HCT116 (cell line): Measurements from ENCODE around the gene ASIC3.

ENCODE experiments used
- CEBPB ChIP-seq: IDR thresholded peaks from 2 replicates; pipeline ENCODE4 v1.6.1; 2012; ENCODE audit warnings: low read depth
- CTCF ChIP-seq, 3 experiments: fragments of 200-600 bp in 1 of 3; sonication (generic) in 1 of 3; IDR thresholded peaks in 2 of 3; conservative IDR thresholded peaks in 1 of 3; 2 replicates each; pipeline ENCODE4 v1.5.1; 2012 to 2017; ENCODE audit warnings: low read depth in 2 of 3, low read length in 2 of 3, antibody characterized with exemption in 1 of 3, borderline replicate concordance in 1 of 3, control low read depth in 1 of 3, mild to moderate bottlenecking in 1 of 3, mixed read lengths in 1 of 3, mixed run types in 1 of 3, moderate library complexity in 1 of 3; ENCODE audit not compliant: insufficient read depth in 1 of 3
- EGR1 ChIP-seq: IDR thresholded peaks from 2 replicates; pipeline ENCODE4 v1.6.1; 2012; ENCODE audit warnings: low read depth
- ELF1 ChIP-seq: IDR thresholded peaks from 2 replicates; pipeline ENCODE4 v1.6.1; 2012; ENCODE audit warnings: low read depth, borderline replicate concordance
- EZH2 ChIP-seq: fragments of 200-600 bp; sonication (generic); IDR thresholded peaks from 2 replicates; pipeline ENCODE4 v1.6.1; 2017; ENCODE audit warnings: antibody characterized with exemption, mixed run types
- EZH2phosphoT487 ChIP-seq: fragments of 200-600 bp; IDR thresholded peaks from 2 replicates; pipeline ENCODE4 v1.6.1; 2018; ENCODE audit warnings: antibody characterized with exemption, borderline replicate concordance
- POLR2A ChIP-seq: IDR thresholded peaks from 2 replicates; pipeline ENCODE4 v1.7.0; 2011; ENCODE audit warnings: borderline replicate concordance; ENCODE audit not compliant: insufficient read depth, insufficient read length; ENCODE audit errors: extremely low read depth
- POLR2AphosphoS5 ChIP-seq: IDR thresholded peaks from 2 replicates; pipeline ENCODE4 v1.6.1; 2011; ENCODE audit warnings: mild to moderate bottlenecking, low read depth, low read length, moderate library complexity
- RAD21 ChIP-seq: IDR thresholded peaks from 2 replicates; pipeline ENCODE4 v1.6.1; 2012; ENCODE audit warnings: low read depth, mild to moderate bottlenecking
- YY1 ChIP-seq: IDR thresholded peaks from 2 replicates; pipeline ENCODE4 v1.6.1; 2011; ENCODE audit warnings: low read length, low read depth, moderate library complexity, mild to moderate bottlenecking; ENCODE audit not compliant: insufficient replicate concordance; ENCODE audit errors: extremely low read depth
- ZNF274 ChIP-seq: fragments of 200-500 bp; sonication (Bioruptor generic); IDR thresholded peaks from 2 replicates; pipeline ENCODE4 v1.6.1; 2014; ENCODE audit warnings: mild to moderate bottlenecking, low read depth, low read length, inconsistent platforms

- TF ChIP-seq CTCF (IDR thresholded peaks at IDR 0.05 in 2 of 3, conservative IDR thresholded peaks at IDR 0.05 in 1 of 3; ENCODE audit: borderline replicate concordance in 1 of 3, insufficient read depth in 1 of 3, low read depth in 2 of 3, low read length in 2 of 3) (no peak), POLR2AphosphoS5 (no peak), EGR1 (no peak), POLR2A (no peak), ELF1 (no peak), EZH2phosphoT487 (no peak), CEBPB (no peak), EZH2 (no peak), ZNF274 (no peak), YY1 (no peak), RAD21 (no peak)
Observed at GRCh38 chr7:151069841-151070573, 21.7 kb downstream of the ASIC3 start.
